HepG2 (cell line): Measurements from ENCODE around the gene IQCE. TPM values are rescaled to one million over a fixed set of nuclear protein-coding genes. Genes with fewer than 3 reads are reported as not detected.

ENCODE experiments used
- ATAC-seq: fragments of 200-7000 bp; cut with Tn5 transposase; 3 replicates; pipeline ENCODE4 v1.9.1; 2020; ENCODE audit warnings: mild to moderate bottlenecking, moderate library complexity
- BruUV-seq: library from RNA; stranded (reverse); fragments of 400-500 nt; replicated peaks from 2 replicates; lab custom pipeline; 2021; lab: Mats Ljungman, UMichigan
- CTCF ChIA-PET: fragments of 300-600 bp; formaldehyde crosslinking; extraction: SDS; loops from one replicate; lab custom pipeline; 2021; ENCODE audit warnings: low total read pairs, inconsistent platforms, low intra/inter-chr PET ratio; lab: Yijun Ruan, JAX
- POLR2A ChIA-PET: fragments of 350-600 bp; sonication (Branson Sonifier 250); formaldehyde crosslinking; loops from one replicate; lab custom pipeline; 2020; ENCODE audit warnings: antibody characterized with exemption, inconsistent platforms; lab: Yijun Ruan, JAX
- DNase-seq: peaks from one replicate; pipeline ENCODE4 v3.0.0-alpha.2; 2015; ENCODE audit warnings: low spot score
- FAIRE-seq: peaks from 3 replicates; lab custom pipeline; 2011; peaks lifted over from hg19 to GRCh38; lab: Jason Lieb, UNC
- H2AFZ ChIP-seq: one replicate; pipeline ENCODE4 v1.6.1; 2011; ENCODE audit warnings: low read length, inconsistent platforms
- H3K27ac ChIP-seq: fragments of 300-600 bp; 3 replicates; pipeline ENCODE4 v1.8.0; 2011; ENCODE audit warnings: mixed run types, mild to moderate bottlenecking, mixed read lengths, low read length, inconsistent platforms; ENCODE audit not compliant: insufficient read depth; ENCODE audit errors: extremely low read length
- H3K27me3 ChIP-seq, 2 experiments: fragments of 200-600 bp in 1 of 2; 2 replicates in 1 of 2; 3 replicates in 1 of 2; pipeline versions ENCODE4 v1.6.0 to v1.8.0; 2011; ENCODE audit warnings: low read length in 2 of 2, mild to moderate bottlenecking in 2 of 2, moderate library complexity in 2 of 2, inconsistent platforms in 1 of 2; ENCODE audit not compliant: insufficient read depth in 2 of 2, control insufficient read depth in 1 of 2
- H3K36me3 ChIP-seq, 2 experiments: fragments of 200-600 bp in 1 of 2; replicated peaks in 1 of 2; 2 replicates in 1 of 2; 3 replicates in 1 of 2; pipeline versions ENCODE4 v1.5.1 to v1.8.0; 2011; ENCODE audit warnings: low read length in 2 of 2, inconsistent platforms in 1 of 2; ENCODE audit not compliant: insufficient read depth in 2 of 2, control insufficient read depth in 1 of 2
- H3K4me1 ChIP-seq: 2 replicates; pipeline ENCODE4 v1.5.1; 2012; ENCODE audit warnings: low read length, inconsistent platforms; ENCODE audit not compliant: insufficient read depth
- H3K4me2 ChIP-seq: 2 replicates; pipeline ENCODE4 v1.6.0; 2011; ENCODE audit warnings: low read depth, low read length, inconsistent platforms
- H3K4me3 ChIP-seq, 3 experiments: fragments of 200-600 bp in 1 of 3; sonication (generic), shearing (Covaris generic) in 1 of 3; replicated peaks in 1 of 3; 2 replicates each; pipeline ENCODE4 v1.5.1; 2011 to 2016; ENCODE audit warnings: low read length in 3 of 3, inconsistent platforms in 2 of 3, low read depth in 2 of 3, mild to moderate bottlenecking in 2 of 3, control low read depth in 1 of 3, mixed read lengths in 1 of 3; ENCODE audit not compliant: insufficient read depth in 1 of 3
- H3K79me2 ChIP-seq: one replicate; pipeline ENCODE4 v1.6.1; 2011; ENCODE audit warnings: low read length, inconsistent platforms; ENCODE audit not compliant: insufficient read depth
- H3K9ac ChIP-seq: 2 replicates; pipeline ENCODE4 v1.6.0; 2011; ENCODE audit warnings: mild to moderate bottlenecking, low read depth, low read length, inconsistent platforms; ENCODE audit not compliant: insufficient read depth
- H3K9me3 ChIP-seq: 2 replicates; pipeline ENCODE4 v1.5.1; 2012; ENCODE audit warnings: mild to moderate bottlenecking, low read length
- H4K20me1 ChIP-seq: 2 replicates; pipeline ENCODE4 v1.6.0; 2011; ENCODE audit warnings: inconsistent platforms, mild to moderate bottlenecking, low read length, moderate library complexity; ENCODE audit not compliant: insufficient read depth
- CEBPG ChIP-seq: IDR thresholded peaks from 2 replicates; pipeline ENCODE4 v1.6.1; 2016
- ESRRA ChIP-seq: sonication (generic); formaldehyde crosslinking; IDR thresholded peaks from 2 replicates; pipeline ENCODE4 v1.5.1; 2020; ENCODE audit warnings: mild to moderate bottlenecking, low read depth, missing genetic modification reagents
- ETV6 ChIP-seq: sonication (generic); formaldehyde crosslinking; conservative IDR thresholded peaks from 2 replicates; pipeline ENCODE4 v1.4.0; 2020; ENCODE audit warnings: missing genetic modification reagents
- FOXK2 ChIP-seq: fragments of 450-650 bp; IDR thresholded peaks from 2 replicates; pipeline ENCODE4 v1.6.1; 2016
- KDM6A ChIP-seq: IDR thresholded peaks from 2 replicates; pipeline ENCODE4 v1.6.1; 2016; ENCODE audit warnings: low read depth
- MAFK ChIP-seq, 2 experiments: IDR thresholded peaks in 1 of 2; conservative IDR thresholded peaks in 1 of 2; 2 replicates each; pipeline ENCODE4 v1.6.1; 2011; ENCODE audit warnings: improper control_type of control experiment in 2 of 2, low read length in 2 of 2
- MED8 ChIP-seq: sonication (generic); formaldehyde crosslinking; IDR thresholded peaks from 2 replicates; pipeline ENCODE4 v1.8.1; 2023; ENCODE audit warnings: mild to moderate bottlenecking, missing genetic modification reagents; ENCODE audit not compliant: insufficient replicate concordance
- NFE2L2 ChIP-seq: fragments of 150-350 bp; IDR thresholded peaks from 2 replicates; pipeline ENCODE4 v1.6.1; 2014; ENCODE audit warnings: low read length
- NFKBIZ ChIP-seq: IDR thresholded peaks from 2 replicates; pipeline ENCODE4 v1.6.1; 2018; ENCODE audit warnings: missing genetic modification reagents, missing compliant biosample characterization
- PRPF4 ChIP-seq: fragments of 200-400 bp; formaldehyde crosslinking; IDR thresholded peaks from 2 replicates; pipeline ENCODE4 v1.6.1; 2016; ENCODE audit warnings: low read length, low read depth; ENCODE audit not compliant: poor library complexity, severe bottlenecking
- RXRA ChIP-seq: sonication (generic); formaldehyde crosslinking; IDR thresholded peaks from 2 replicates; pipeline ENCODE4 v1.5.1; 2020; ENCODE audit warnings: missing genetic modification reagents
- SMARCE1 ChIP-seq: fragments of 450-650 bp; IDR thresholded peaks from 2 replicates; pipeline ENCODE4 v1.6.1; 2017; ENCODE audit warnings: borderline replicate concordance
- ZMYM4 ChIP-seq: sonication (generic); formaldehyde crosslinking; IDR thresholded peaks from 2 replicates; pipeline ENCODE4 v1.8.1; 2023; ENCODE audit warnings: mild to moderate bottlenecking, missing genetic modification reagents
- ZNF160 ChIP-seq: sonication (generic); formaldehyde crosslinking; IDR thresholded peaks from 2 replicates; pipeline ENCODE4 v1.8.0; 2022; ENCODE audit warnings: mild to moderate bottlenecking, inconsistent platforms, missing genetic modification reagents
- ZNF230 ChIP-seq: sonication (generic); formaldehyde crosslinking; IDR thresholded peaks from 2 replicates; pipeline ENCODE4 v1.4.0; 2020; ENCODE audit warnings: mild to moderate bottlenecking, missing genetic modification reagents
- ZNF343 ChIP-seq: sonication (generic); formaldehyde crosslinking; IDR thresholded peaks from 2 replicates; pipeline ENCODE4 v1.4.0; 2020; ENCODE audit warnings: mild to moderate bottlenecking, missing genetic modification reagents
- ZNF563 ChIP-seq: sonication (generic); formaldehyde crosslinking; IDR thresholded peaks from 2 replicates; pipeline ENCODE4 v1.8.0; 2022; ENCODE audit warnings: mild to moderate bottlenecking, moderate library complexity, missing genetic modification reagents
- WGBS: methylation state at CpG from one replicate; pipeline ENCODE4 v1.1.6; 2017; ENCODE audit warnings: low lambda C conversion rate; 5-methylcytosine and 5-hydroxymethylcytosine counted together
- in situ Hi-C: cut with HindIII; loops from 2 replicates; pipeline ENCODE4 v1.10.0; 2017; ENCODE audit warnings: low pct_unique_long_range_greater_than_20kb; ENCODE audit not compliant: extremely low pct_ligation_motif_present
- intact Hi-C: fragments of 100-400 bp; cut with micrococcal nuclease; formaldehyde crosslinking; loops from one replicate; pipeline ENCODE4 v1.10.0; 2022; ENCODE audit not compliant: unreplicated experiment
- polyA plus RNA-seq, 8 experiments: library from polyadenylated mRNA; depleted of rRNA in 3 of 8; stranded (reverse) in 7 of 8; unstranded in 1 of 8; fragments of >200 nt; fragmentation: Illumina TruSeq in 4 of 8; extraction: Trizol in 4 of 8; gene quantifications; 2 replicates each; pipeline versions ENCODE4 v1.2.1 to v1.2.3, GENCODE V29; 2011 to 2016; ENCODE audit warnings: low read depth in 4 of 8, missing spikeins in 1 of 8, mixed read lengths in 1 of 8; ENCODE audit not compliant: insufficient read depth in 1 of 8
- total RNA-seq, 5 experiments: library from RNA; depleted of rRNA; stranded (reverse); fragments of >200 nt; fragmentation: Illumina TruSeq; extraction: Trizol; gene quantifications; 2 replicates each; pipeline ENCODE4 v1.2.3, GENCODE V29; 2016; ENCODE audit warnings: low read depth in 1 of 5
- TF ChIP-seq, protein P1 (sequence below): sonication (generic); formaldehyde crosslinking; conservative IDR thresholded peaks from 2 replicates; pipeline ENCODE4 v1.4.0; 2020; ENCODE audit warnings: missing genetic modification reagents

IQCE gene
- total and polyA plus RNA-seq, 2 of the 13 experiments (the other 11 are each of a cell fraction or from before 2014, with no cell fraction given), result 1.5 to 2.5 TPM

DNA sequence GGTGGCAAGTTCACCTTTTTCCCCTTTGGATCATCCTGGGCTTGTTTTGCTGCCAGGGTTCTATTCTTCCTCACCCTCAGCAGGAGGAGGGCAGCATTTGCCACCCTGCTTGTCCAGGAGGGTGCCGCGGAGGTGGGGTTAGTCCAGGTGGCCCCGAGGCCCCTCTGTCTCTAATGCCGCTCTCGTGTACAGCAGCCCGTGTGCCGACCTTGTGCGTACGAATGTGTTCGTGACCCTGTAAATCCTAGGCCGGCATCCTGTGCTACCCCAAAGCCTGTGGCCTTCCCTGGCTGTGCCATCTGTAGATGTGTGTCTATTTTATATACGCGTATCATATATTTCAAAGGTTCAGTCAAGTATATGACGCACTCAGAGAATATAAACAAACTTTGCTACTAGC lies 10.6 kb downstream of the IQCE start:
- no peaks in the 10 kb centered on the region for H3K9me3 ChIP-seq
- in situ Hi-C loops (loop anchor here (5.0 to 10.0 kb wide), 2 partner anchors 75 to 98 kb away; no protein-coding TSS in a partner anchor), intact Hi-C loops (loop anchor here (5.0 to 10.0 kb wide), 2 partner anchors 95 to 98 kb away; partner anchors contain the start of gene GRIFIN)
- no peaks in the 10 kb centered on the region for H4K20me1 ChIP-seq
- ChIA-PET CTCF (no interaction called here), POLR2A (no interaction called here)
- DNase-seq (no peak), ATAC-seq (no peak), FAIRE-seq (no peak)
- H2AFZ ChIP-seq, result no peak overlapping the region
- no peak overlapping the region for H3K27ac ChIP-seq
- 97% methylated on average over 12 of the region's 14 CpGs for WGBS
- no peak overlapping the region for H3K4me2 ChIP-seq
- no peak overlapping the region for H3K4me3 ChIP-seq
- H3K79me2 ChIP-seq, result no peaks in the 10 kb centered on the region
- H3K9ac ChIP-seq, result no peak overlapping the region
- H3K36me3 ChIP-seq, result no peaks in the 10 kb centered on the region
- TF ChIP-seq SMARCE1 (no peak), ZNF343 (CRISPR knock-in tag) (no peak), ZNF160 (CRISPR knock-in tag) (no peak), NFE2L2 (no peak), CEBPG (CRISPR knock-in tag) (no peak), MAFK (conservative IDR thresholded peaks at IDR 0.05 in 1 of 2, IDR thresholded peaks at IDR 0.05 in 1 of 2; ENCODE audit: low read length in 2 of 2) (no peak), ETV6 (CRISPR knock-in tag) (no peak), FOXK2 (no peak), PRPF4 (no peak), ZNF563 (no peak), NFKBIZ (CRISPR knock-in tag) (no peak), ZMYM4 (no peak), MED8 (CRISPR knock-in tag) (no peak), RXRA (CRISPR knock-in tag) (no peak), ZNF230 (CRISPR knock-in tag) (no peak), ESRRA (CRISPR knock-in tag) (no peak), KDM6A (CRISPR knock-in tag) (no peak)
- TF ChIP-seq, protein P1, sequence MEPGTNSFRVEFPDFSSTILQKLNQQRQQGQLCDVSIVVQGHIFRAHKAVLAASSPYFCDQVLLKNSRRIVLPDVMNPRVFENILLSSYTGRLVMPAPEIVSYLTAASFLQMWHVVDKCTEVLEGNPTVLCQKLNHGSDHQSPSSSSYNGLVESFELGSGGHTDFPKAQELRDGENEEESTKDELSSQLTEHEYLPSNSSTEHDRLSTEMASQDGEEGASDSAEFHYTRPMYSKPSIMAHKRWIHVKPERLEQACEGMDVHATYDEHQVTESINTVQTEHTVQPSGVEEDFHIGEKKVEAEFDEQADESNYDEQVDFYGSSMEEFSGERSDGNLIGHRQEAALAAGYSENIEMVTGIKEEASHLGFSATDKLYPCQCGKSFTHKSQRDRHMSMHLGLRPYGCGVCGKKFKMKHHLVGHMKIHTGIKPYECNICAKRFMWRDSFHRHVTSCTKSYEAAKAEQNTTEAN, result no peak
- TF ChIP-seq, all 625 proteins: peak for 0
- H3K4me1 ChIP-seq, result peaks cover 19% of the 10 kb centered on the region
- H3K27me3 ChIP-seq, result no peaks in the 10 kb centered on the region
- BruUV-seq, result no TSS peak
